ENCODE results near the gene PLP1.
"Not testable (repeated sequence)": the region's sequence is repeated elsewhere in the genome, so short reads cannot be mapped to it uniquely, and the experiment has no call there.

The PLP1 gene

GRCh38 chrX:103776546-103776945 lies at the start of gene PLP1:
Gene PLP1, plus strand, starts transcription at chrX:103776840. Its CDS starts 156 bp downstream, at chrX:103776996.
- DNase-seq (ENCODE audit: low read depth in 2 of 3, low spot score in 1 of 3) = no peak

GRCh38 chrX:103727115-103727514 lies 49.5 kb upstream of the PLP1 start:
- DNase-seq (ENCODE audit: low read depth in 2 of 3, low spot score in 1 of 3) = no peak

- no peak for DNase-seq (ENCODE audit: low read depth in 2 of 3, low spot score in 1 of 3)
Observed at GRCh38 chrX:103729015-103729414, 47.6 kb upstream of the PLP1 start.

GRCh38 chrX:103730147-103730795 lies 46.4 kb upstream of the PLP1 start:
- DNase-seq (ENCODE audit: low read depth in 2 of 3, low spot score in 1 of 3) = no peak

- no peak for DNase-seq (ENCODE audit: low read depth in 2 of 3, low spot score in 1 of 3)
Observed at GRCh38 chrX:103730796-103731493, 45.7 kb upstream of the PLP1 start.

GRCh38 chrX:103733017-103733416 lies 43.6 kb upstream of the PLP1 start:
- no peak for DNase-seq (ENCODE audit: low read depth in 2 of 3, low spot score in 1 of 3)

- DNase-seq (ENCODE audit: low read depth in 2 of 3, low spot score in 1 of 3) = no peak
Observed at GRCh38 chrX:103734125-103734760, 42.4 kb upstream of the PLP1 start.

GRCh38 chrX:103737696-103738095 lies 38.9 kb upstream of the PLP1 start:
- DNase-seq (ENCODE audit: low read depth in 2 of 3, low spot score in 1 of 3) = no peak

- DNase-seq (ENCODE audit: low read depth in 2 of 3, low spot score in 1 of 3) = no peak
Observed at GRCh38 chrX:103739421-103739820, 37.2 kb upstream of the PLP1 start.

- DNase-seq (ENCODE audit: low read depth in 2 of 3, low spot score in 1 of 3) = no peak
Observed at GRCh38 chrX:103741879-103742278, 34.8 kb upstream of the PLP1 start.

GRCh38 chrX:103742339-103742738 lies 34.3 kb upstream of the PLP1 start:
- DNase-seq (ENCODE audit: low read depth in 2 of 3, low spot score in 1 of 3) = no peak

- DNase-seq (ENCODE audit: low read depth in 2 of 3, low spot score in 1 of 3) = no peak
Observed at GRCh38 chrX:103747163-103747562, 29.5 kb upstream of the PLP1 start.

- DNase-seq (ENCODE audit: low read depth in 2 of 3, low spot score in 1 of 3) = no peak
Observed at GRCh38 chrX:103754401-103754800, 22.2 kb upstream of the PLP1 start.

- no peak for DNase-seq (ENCODE audit: low read depth in 2 of 3, low spot score in 1 of 3)
Observed at GRCh38 chrX:103756736-103757135, 19.9 kb upstream of the PLP1 start.

GRCh38 chrX:103758555-103758954 lies 18.1 kb upstream of the PLP1 start:
- DNase-seq (ENCODE audit: low read depth in 2 of 3, low spot score in 1 of 3) = no peak

GRCh38 chrX:103763541-103763940 lies 13.1 kb upstream of the PLP1 start:
- not testable (repeated sequence) for DNase-seq (ENCODE audit: low read depth in 2 of 3, low spot score in 1 of 3)

- DNase-seq (ENCODE audit: low read depth in 2 of 3, low spot score in 1 of 3) = not testable (repeated sequence)
Observed at GRCh38 chrX:103766813-103767555, 9.7 kb upstream of the PLP1 start.

- no peak for DNase-seq (ENCODE audit: low read depth in 2 of 3, low spot score in 1 of 3)
Observed at GRCh38 chrX:103773445-103773844, 3.2 kb upstream of the PLP1 start.

GRCh38 chrX:103774070-103774642 lies 2.5 kb upstream of the PLP1 start:
- no peak for DNase-seq (ENCODE audit: low read depth in 2 of 3, low spot score in 1 of 3)

GRCh38 chrX:103779141-103779789 lies 2.6 kb downstream of the PLP1 start:
- DNase-seq (ENCODE audit: low read depth in 2 of 3, low spot score in 1 of 3) = no peak
